ENCODE data around the gene ATP5F1D.
"Not testable (repeated sequence)": the region's sequence is repeated elsewhere in the genome, so short reads cannot be mapped to it uniquely, and the experiment has no call there.

The ATP5F1D gene

DNA sequence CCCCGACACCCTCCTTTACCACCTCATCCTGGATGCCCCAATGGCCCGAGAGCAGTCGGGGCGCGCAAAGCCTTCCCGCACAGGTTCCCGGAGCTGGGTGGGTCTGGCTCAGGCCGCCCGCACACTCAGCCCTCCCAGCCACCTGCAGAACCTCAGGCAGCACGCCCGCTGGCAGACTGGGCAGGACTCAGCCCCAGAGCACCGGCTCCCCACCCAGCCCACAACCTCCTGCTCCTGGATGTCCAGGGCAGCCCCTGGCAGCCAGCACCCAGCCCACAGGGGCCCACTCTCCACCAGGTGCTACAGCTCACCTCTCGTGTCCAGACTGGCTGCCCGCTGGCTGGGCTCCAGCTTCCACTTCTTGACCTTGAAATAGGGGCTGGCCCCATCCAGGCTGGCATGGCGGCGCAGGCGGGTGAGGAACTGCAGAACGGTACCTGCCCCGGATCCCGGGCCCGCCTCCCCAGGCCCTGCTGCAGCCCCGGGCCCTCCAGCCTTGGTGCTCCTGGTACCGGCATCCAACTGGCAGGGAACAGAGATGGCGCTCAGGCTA is 8.4 kb upstream of the ATP5F1D start:
- DNase-seq: no peak

DNA sequence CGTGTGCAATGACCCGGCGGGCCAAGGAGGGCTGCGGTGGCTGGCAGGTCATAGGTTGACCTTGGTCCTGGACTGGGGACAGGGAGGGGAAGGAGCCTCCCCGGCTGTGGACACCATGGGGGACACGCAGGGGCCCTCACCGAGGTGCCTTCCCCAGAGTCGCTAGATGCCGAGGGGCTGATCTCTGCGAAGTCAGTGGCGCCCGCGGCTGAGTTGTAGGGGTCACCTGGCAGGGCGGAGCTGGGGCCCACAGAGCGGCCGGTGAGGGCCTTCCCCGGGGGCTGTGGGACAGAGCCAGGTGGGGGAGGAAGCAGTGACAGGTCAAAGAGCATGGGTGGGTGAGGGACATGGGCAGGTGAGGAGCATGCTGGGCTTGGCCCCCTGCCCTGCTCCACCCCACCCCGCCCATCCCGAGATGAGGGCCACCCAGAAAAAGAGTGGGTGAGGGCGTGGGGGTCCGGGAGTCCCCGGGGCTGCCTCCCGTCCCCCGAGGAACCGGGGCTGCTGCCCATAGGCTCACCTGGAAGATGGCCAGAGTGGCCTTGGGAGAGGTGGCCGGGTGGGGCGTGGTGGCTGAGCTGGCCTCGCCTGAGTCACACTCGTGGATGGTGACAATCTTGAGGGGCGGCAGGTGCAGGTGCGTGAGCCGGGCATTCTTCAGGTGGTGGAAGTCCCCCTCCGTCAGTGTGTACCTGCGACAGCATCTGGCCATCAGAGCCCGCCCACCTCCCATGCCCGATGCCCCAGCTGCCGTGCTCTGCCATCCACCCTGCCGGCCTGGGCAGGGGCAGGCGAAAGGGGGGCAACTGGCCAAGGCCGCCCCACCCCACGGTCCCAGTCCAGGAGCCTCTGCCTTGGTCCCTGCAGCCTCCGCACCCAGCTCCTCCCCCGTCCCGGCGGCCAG is 7.2 kb upstream of the ATP5F1D start:
- DNase-seq: no peak

DNA sequence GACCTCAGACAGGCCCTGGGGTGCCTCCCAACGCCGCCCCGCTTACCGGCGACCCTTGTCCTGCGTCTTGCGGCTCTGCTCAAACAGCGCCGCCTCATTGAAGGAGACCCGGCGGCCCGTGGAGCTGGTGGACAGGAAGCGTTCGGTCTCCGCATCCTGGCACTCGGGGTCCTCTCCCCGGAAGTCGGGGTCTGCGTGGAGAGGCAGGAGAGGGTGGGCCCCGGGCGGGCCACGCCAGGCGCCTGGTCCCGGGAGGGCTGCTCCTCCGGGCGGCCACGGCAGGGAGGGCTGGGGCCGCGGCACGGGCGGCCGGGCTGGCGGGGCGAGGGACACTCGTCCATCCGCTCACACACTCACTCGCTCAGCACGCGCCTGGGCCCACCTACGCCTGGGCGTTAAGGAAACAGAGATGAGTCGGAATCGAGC is 6.6 kb upstream of the ATP5F1D start:
- DNase-seq: no peak

DNA sequence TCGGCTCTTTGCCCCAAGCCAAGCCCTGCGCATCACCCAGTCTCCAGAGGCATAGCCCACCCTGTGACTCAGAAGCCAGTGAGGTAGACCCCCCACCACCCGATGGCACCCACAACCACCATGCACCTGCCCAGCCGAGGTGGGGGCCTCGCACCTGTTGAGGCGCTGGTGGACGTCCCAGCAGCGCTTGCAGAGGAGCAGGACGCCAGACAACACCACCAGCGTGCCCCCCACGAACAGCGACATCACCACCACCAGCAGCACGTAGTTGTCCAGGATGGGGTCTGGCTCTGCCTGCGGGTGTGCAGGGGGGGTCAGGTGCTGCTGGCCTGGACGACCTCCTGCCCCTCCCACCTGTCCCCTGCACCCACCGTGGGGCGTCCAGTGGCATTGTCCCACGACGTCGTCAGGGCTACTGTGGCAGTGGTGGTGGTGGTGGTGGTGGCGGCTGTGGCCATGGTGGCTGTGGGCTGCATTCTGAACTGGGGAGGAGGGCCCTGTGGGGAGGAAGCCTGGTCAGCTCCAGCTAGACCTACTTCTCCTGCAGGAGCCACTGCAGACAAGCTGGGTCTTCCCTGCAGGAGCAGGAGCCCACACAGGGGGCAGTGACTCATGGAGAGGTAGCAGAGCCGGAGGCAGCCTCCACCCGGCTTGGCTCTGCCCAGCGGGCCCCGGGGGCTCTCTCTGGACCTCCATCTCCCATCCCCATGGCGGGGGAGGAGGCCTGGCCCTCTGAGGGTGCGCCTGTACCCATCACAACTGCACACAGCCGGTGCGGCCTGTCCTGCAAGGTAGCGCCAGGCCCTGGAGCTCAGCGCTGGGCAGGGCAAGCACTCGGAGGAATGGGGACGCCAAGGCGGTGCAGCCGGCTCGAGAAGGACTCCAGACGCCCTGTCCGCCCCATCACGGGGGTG is 5.7 kb upstream of the ATP5F1D start:
- no peak for DNase-seq

DNA sequence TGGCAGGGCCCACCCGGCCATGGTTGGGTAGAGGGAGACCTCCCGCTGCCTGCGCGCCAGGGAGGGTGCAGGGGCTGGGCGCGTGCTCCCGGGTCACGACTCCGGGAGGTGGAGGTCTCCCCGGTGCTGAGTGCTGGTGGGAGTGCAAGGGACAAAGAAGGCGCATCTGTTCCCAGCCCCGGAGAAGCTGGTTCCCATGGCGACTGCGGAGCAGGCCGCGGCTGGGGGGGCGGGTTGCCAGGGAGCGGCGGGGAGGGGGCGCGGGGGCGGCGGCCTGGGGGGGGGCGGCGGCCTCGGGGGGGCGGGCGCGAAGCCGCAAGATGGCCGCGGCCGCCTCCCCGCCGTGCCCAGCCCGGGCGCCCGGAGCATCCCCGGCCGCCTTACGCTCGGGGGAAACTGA is 5.0 kb upstream of the ATP5F1D start:
- DNase-seq: no peak

DNA sequence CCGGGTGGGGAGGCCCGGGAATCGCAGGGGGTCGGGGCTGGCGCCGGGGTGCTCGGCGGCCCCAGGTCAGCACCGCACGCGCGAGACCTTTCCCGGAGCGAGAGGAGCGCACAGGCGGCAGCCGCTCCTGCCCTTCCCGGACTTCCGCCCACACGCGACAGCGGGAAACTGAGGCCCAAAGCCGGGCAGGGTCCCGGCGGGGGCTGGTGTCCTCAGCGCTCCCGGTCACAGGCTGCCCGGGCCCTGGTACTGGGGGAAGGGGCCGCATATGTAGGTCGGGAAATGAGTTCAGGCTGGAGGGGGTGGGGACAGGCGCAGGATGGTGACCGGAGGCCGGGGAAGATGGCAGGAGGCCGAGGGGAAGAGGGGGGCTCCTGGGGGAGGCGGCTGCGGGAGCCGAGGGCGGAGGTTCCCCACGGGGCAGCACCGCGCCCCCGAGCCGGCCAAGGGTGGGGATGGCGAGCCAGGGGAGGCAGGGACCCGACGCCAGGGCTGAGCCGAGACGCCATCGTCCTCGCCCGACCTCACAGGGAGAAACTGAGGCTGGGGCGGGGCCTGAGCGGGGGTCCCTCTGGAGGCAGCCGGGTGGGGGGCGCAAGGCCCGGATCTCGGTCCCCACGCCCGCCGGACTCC is 4.4 kb upstream of the ATP5F1D start:
- no peak for DNase-seq

DNA sequence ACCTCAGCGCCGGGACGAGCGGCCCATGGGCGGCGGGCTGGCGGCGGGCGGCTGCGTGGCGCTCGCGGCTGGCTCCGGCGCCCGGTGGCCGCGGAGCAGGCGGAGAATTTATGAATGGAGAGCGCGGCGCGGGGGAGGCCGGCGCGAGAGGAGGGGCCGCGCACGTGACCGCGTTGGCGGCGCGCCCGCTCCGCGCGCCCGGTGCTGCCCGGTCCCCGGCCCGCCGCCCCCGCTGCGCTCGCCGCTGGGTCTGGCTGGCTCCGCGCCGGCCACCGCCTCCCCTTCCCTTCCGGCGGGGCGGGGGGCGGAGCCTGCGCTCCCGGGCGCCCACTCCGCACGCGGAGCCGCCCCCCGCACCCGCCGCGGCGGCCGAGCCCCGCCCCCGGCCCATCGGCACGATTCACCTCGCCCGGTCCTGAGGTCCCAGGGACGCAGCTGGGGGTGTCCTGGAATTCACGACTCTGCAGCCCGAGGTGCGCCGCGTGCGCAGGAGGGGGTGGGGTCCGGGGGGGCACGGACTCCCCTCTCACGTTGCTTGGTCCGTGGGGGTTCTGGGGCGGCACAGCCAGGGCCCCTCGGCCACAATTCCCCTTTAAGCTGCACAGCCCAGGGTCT is 3.7 kb upstream of the ATP5F1D start, which contains the start of gene CBARP:
Gene CBARP, minus strand, starts transcription at position 252 of the 615 bp plus-strand sequence. CDS start 1,905 bp downstream, outside the sequence.
- peak; percentile 25 for DNase-seq

DNA sequence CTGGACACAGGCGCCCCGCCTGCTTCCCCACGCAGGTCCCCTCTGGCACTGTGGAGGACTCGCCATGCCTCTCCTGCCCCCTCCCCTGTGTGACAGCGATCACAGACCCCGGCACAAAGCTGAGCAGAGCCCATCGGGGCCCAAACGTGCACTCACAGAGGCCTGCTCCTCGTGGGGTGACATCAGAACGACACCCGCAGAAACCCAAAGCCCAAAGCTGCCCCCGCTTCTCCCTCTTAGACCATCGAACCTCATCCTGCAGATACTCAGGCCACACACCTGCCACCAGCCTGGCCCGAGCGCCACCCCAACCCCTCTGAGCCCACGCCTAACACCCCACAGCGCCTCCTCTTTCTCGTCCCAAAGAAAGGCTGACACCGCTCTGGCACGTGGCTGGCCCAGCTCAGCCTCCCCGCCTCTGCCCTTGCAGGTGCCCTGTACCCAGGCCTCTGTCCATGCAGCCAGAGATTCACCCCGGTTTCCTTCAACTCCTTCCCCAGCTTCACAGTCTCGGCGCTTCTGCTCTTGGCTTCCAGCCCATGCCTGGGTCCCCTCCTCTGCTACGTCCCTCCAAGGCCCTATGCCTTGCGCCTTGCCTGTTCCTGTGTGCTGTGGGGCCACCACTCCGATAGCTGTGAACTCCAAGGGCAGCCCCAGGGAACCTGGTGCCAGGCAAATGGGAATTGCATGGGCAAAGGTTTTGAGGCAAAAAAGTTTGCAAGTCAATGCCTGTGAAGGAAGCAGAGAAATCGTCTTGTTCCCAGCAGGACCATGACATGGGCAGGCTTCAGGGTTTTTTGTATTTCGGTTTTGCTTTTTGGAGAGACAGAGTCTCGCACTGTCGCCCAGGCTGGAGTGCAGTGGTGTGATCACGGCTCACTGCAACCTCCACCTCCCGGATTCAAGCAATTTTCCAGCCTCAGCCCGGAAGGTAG is 2.9 kb upstream of the ATP5F1D start:
- DNase-seq: no peak

DNA sequence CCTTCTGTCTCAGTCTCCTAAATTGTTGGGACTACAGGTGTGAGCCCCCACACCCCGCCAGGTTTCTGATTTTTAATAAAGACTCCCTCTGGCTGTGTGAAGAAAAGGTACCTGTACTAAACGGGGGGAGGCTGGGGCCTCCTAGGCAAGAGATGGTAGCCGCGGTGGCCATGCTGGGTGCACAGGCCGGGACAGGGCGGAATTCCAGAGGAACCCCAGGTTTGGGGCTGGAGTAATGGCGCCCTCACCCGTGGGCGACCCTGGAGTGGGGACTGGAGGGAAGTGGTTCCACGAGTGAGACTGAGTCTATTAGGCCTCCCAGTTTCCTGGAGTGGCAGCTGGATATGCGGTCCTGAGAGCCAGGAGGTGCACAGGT is 2.1 kb upstream of the ATP5F1D start:
- DNase-seq: no peak

DNA sequence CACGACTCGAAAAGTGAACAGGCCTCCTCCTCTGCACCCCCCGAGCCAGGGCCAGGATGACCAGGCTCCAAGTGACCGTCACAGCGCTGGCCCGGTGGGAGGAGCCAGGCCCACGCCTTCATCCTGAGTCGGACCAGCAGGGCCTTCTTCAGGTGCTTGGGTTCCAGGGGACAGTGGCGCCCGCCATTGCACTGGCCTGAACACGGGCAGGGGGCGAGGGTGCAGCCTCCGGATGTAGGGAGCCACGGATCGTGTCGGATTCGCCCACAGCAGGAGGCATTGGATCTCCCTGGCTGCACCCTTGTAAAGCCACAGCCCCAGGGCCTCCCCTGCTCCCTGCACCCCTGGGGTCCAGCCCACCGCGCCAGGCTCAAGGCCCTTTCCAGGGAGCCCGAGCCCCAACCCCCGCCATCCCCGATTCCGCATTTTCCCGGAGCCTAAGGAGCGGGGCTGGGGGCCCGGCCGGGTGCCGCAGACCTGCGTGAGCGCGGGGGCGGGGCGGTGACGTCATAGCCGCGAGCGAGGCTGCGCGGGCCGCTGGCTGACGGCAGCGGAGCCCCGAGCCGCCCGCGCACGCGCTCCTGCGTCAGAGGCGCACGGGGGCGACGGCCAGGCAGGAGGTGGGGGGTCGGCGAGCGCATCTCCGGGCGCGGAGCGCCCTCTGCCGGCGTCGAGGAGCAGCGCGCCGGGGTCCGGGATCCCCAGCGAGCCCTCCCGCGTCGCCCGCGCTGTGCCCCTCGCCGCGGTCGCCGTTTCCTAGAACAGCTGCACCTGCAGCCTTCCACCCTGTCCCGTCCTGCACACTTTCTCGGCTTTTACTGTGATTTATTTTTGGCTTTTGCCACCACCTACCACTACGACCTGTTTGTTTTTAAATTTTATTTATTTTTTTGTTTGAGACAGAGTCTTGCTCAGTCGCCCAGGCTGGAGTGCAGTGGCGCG is 1.5 kb upstream of the ATP5F1D start:
- DNase-seq: peak; percentile 92

DNA sequence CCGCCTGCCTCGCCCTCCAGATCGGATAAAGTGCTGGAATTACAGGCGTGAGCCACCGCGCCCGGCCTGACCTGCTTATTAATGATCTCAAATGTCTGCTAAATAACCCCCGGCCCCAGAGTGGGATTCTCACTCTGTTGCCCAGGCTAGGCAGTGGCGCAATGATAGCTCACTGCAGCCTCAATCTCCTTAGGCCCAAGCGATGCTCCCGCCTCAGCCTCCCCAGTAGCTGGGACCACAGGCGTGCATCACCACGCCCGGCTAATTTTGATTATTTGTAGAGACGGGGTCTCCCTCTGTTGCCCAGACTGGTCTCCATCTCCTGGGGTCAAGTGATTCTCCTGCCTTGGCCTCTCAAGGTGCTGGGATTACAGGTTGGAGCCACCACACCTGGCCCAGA is 626 bp upstream of the ATP5F1D start:
- DNase-seq: no peak

DNA sequence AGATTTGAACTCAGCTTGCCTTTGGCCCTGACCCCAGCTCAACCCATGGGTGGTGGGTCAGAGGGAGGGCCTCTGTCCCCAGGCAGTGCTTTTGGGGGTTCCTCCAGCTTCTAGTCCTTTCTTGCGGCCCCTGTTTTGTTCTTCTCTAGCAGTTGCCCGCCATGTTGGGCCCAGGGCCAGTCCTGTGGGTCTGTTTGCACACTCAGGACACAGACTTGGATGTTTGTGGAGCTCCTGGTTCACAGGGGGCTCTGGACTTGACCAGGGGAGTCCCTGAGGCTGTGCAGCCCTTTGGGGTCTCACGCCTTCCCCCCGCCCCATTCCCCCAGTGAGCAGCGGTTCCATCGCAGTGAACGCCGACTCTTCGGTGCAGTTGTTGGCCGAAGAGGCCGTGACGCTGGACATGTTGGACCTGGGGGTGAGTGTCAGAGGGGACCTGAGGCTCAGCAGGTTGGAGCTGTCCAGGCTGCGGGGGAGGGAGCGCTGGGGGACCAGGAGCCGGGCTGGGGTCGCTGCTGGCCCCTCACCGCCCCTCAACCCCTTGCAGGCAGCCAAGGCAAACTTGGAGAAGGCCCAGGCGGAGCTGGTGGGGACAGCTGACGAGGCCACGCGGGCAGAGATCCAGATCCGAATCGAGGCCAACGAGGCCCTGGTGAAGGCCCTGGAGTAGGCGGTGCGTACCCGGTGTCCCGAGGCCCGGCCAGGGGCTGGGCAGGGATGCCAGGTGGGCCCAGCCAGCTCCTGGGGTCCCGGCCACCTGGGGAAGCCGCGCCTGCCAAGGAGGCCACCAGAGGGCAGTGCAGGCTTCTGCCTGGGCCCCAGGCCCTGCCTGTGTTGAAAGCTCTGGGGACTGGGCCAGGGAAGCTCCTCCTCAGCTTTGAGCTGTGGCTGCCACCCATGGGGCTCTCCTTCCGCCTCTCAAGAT is 2.5 kb downstream of the ATP5F1D start:
- DNase-seq: peak; percentile 27

DNA sequence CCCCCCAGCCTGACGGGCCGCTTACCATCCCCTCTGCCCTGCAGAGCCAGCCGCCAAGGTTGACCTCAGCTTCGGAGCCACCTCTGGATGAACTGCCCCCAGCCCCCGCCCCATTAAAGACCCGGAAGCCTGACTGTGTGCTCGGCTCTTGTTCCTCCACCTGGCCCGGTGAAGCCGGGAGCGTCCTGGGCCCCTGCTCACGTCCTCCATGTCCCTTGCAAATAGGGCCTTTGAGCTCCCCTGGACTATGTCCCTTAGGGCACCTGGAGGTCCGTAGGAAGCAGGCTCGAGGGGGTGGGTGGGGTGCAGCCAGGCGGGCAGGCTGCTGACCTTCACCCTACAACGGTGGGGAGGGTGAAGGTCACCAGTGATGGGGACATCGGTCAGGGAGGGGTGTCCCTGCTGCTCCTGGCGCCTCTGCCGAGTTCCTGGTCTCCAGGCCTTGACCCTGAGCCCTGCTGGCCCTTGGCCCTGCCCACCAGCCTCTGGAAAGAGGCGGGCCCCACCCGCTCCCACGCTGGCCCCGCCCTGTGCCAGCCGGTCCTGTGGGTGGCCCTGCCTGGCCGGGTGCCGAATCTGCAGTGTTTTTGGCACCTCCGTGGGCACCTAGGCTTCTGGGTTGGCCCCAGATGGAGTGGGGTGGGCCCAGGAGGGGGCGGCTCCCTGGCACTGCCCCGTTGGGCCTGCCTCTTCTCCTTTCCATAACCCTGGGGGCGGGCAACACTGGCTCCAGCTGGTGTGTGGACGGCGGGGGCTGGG is 3.3 kb downstream of the ATP5F1D start:
- no peak for DNase-seq

DNA sequence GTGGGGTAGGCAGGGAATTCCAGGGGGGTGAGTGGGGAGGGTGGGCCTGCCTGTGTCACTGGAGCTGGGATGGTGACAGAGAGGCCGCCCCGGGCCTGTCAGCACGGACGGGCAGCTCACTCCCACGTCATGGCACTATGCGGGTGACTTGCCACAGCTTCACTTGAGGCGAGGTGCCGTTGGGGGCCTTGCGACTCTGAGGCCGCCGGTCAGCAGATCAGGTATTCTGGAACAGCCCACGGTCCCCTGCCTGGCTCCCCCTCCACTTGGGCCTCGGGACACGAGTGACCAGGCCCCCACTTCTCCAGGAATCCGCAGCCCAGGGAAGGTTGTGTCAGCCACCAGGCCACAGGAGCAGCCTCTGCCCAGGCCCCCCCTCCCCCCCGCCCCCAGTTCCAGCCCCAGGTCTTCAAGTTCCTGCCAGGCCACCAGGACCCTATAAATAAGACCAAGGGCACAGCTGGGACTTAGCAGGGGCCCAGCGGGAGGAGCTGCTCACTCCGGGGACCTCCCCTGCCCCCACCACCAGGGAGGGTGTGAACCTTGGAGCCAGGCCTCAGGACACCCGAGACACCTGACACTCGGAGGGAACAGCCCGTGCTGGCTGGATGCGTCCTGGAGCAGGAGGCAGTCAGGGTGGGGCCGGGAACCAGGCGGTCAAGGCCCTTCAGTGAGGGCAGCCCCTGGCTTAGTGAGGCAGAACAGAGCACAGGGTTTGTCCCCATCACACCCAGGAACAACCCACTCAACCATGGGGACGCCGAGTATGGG is 4.1 kb downstream of the ATP5F1D start:
- DNase-seq: no peak

DNA sequence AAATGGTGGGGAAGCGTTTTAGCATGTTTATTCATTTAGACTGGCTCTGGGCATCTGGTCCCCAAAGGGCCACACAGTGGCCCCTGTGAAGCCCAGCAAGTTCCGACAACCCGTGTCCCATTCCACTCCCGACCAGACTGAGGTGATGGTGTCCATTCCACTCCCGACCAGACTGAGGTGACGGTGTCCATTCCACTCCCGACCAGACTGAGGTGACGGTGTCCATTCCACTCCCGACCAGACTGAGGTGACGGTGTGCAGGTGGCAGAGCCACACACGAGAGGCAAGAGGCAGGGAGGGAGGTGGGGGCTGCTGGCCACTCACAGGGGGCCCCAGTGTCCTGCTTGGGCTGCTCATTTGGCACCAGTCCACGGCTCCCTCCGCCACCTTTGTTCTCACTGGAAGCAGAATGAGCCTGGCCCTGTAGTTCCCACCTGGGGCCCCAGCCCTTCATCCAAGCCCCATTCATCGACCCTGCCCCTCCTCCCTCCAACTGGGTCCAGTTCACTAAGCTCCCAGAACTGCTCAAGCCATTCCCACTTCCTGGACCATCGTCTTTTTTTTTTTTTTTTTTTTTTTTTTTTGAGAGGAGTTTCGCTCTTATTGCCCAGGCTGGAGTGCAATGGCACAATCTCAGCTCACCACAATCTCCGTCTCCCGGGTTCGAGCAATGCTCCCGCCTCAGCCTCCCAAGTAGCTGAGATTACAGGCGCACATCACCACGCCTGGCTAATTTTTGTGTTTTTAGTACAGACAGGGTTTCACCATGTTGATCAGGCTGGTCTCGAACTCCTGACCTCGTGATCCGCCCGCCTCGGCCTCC is 4.9 kb downstream of the ATP5F1D start:
- not testable (repeated sequence) for DNase-seq

DNA sequence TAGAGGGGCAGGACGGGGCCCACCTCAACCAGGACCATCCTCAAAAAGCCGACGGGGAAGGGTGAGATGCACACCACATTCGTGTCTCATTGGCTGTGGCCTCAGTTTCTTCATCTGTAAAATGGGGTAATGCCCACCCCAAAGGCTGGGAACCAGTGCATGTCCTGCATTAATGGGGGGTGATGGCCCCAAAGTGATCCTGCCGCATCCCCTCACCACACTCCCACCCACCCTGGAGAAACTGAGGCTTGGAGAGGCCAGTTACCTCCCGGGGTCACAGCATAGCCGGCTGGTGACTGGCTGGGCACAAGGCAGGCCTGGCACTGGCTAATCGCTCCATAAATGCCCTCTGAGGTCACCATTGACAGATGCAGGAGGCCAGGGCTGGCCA is 6.2 kb downstream of the ATP5F1D start:
- no peak for DNase-seq
